Central memory CD8-positive, alpha-beta T cell (primary cell): ENCODE results near the gene SPARC.
"Not testable (repeated sequence)": the region's sequence is repeated elsewhere in the genome, so short reads cannot be mapped to it uniquely, and the experiment has no call there.

Source experiments
- ATAC-seq: fragments of 150-1000 bp; cut with Tn5 transposase; replicated peaks from 2 replicates; pipeline ENCODE4 v1.10.0; 2022; ENCODE audit warnings: mild to moderate bottlenecking, moderate FRiP score, moderate number of reproducible peaks; ENCODE audit not compliant: poor library complexity, severe bottlenecking; ENCODE audit errors: extremely low read depth
- DNase-seq, 2 donors: peaks; one replicate each; pipeline ENCODE4 v3.0.0; 2021; ENCODE audit warnings: low spot score in 2 of 2
- H3K27ac Mint-ChIP-seq: one replicate; pipeline ENCODE4 v1.8.0; 2022; ENCODE audit warnings: low read depth, mild to moderate bottlenecking, moderate library complexity, mixed read lengths
- H3K27me3 Mint-ChIP-seq: one replicate; pipeline ENCODE4 v1.8.0; 2022; ENCODE audit warnings: mixed read lengths
- H3K36me3 Mint-ChIP-seq: one replicate; pipeline ENCODE4 v1.8.0; 2022; ENCODE audit warnings: mild to moderate bottlenecking, moderate library complexity, mixed read lengths; ENCODE audit not compliant: insufficient read depth
- H3K4me1 Mint-ChIP-seq: one replicate; pipeline ENCODE4 v1.8.0; 2022; ENCODE audit warnings: mixed read lengths
- H3K4me3 Mint-ChIP-seq: one replicate; pipeline ENCODE4 v1.8.0; 2022; ENCODE audit warnings: mild to moderate bottlenecking, moderate library complexity, mixed read lengths
- H3K9me3 Mint-ChIP-seq: one replicate; pipeline ENCODE4 v1.8.0; 2022; ENCODE audit warnings: mixed read lengths

The SPARC gene

DNA sequence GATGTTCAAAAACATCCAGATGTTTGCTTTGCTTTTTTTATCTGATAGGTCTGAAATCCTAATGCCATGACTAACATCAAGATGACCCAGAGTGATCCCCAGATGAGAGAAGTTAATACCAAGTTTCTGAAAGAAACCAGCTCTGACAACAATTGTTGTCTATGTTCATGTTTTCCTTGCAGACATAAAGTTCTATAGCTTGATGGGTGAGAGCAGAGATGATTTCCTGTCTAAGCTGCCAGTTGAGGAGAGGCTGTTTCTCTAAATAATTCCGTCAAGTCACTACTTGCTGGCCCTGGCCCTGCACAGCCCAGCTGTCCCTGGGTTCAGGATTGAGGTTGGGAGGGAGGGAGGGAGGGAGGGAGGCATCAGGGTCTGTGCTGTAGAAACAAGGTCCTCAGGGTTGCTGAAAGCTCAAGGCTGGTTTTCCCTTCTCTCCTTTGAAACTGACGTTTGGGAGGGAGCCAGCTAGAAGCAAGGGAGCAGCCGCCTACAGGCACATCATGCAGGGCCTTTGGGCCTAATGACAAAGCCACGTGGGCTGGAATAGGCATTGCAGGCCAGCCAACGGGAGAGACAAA, 3.9 kb downstream of the SPARC start:
- DNase-seq (no peak), ATAC-seq (no peak)
- no peak overlapping the region for H3K27ac Mint-ChIP-seq
- H3K36me3 Mint-ChIP-seq = no peaks in the 10 kb centered on the region
- H3K4me3 Mint-ChIP-seq = no peak overlapping the region
- no peaks in the 10 kb centered on the region for H3K9me3 Mint-ChIP-seq
- H3K4me1 Mint-ChIP-seq = peaks cover 11% of the 10 kb centered on the region
- H3K27me3 Mint-ChIP-seq = peaks cover 64% of the 10 kb centered on the region

DNA sequence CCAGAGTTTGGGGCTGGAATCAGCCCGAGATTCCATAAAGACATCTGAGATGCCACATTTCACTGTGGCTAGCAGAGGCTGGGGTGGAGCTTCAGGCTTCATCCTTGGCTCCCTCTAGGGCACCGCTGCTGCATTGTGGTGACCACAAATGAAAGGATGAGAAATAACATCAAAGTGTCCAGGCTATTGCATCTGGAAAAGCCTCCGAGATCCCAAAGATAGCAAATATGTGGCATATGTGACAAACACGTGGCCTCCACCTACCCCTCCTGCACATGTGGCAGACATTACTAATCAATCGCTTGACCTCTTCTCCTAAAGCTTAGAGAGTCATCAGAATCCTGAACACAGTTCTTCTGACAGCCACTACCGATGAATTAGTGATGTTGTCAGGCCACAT, 4.5 kb downstream of the SPARC start:
- DNase-seq = no peak
- H3K9me3 Mint-ChIP-seq = no peaks in the 10 kb centered on the region
- no peak for ATAC-seq
- H3K27me3 Mint-ChIP-seq = peaks cover 64% of the 10 kb centered on the region
- H3K36me3 Mint-ChIP-seq = no peaks in the 10 kb centered on the region
- H3K27ac Mint-ChIP-seq = no peak overlapping the region
- peaks cover 10% of the 10 kb centered on the region for H3K4me1 Mint-ChIP-seq
- no peak overlapping the region for H3K4me3 Mint-ChIP-seq

DNA sequence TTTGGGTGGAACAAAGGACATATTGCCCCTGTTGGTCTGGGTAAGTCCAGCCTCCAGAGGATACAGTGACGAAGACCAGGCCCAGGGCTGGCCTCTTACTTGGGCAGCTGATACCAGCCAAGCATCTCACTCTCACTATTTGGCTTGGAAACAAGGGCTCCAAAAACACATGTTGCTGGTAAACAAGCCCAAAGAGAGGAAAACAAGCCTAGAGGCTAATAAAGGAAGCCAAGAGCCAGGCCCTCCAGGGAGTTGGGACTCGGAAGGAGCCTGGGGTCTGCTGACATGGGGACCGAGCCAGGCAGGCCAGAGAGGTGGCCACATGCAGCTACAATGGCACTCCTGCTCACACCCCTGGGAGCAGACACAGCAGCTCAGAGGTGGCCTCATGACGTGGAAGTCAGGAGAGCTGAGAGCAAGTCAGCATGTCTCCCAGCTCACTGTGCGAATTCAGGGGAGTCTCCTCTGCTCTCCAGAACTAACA, 5.7 kb downstream of the SPARC start:
- ATAC-seq (no peak), DNase-seq (no peak)
- no peak overlapping the region for H3K4me3 Mint-ChIP-seq
- H3K27ac Mint-ChIP-seq = no peak overlapping the region
- peaks cover 58% of the 10 kb centered on the region for H3K27me3 Mint-ChIP-seq
- no peaks in the 10 kb centered on the region for H3K4me1 Mint-ChIP-seq
- H3K36me3 Mint-ChIP-seq = no peaks in the 10 kb centered on the region
- no peaks in the 10 kb centered on the region for H3K9me3 Mint-ChIP-seq

DNA sequence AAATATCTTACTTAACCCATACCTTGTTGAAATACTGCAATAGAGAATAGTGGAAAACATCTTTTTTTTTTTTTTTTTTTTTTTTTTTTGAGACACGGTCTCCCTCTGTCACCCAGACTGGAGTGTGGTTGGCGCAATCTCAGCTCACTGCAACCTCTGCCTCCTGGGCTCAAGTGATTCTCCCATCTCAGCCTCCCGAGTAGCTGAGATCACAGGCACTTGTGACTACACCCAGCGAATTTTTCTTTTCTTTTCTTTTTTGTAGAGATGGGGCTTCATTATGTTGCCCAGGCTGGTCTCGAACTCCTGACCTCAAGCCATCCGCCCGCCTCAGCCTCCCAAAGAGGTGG, 6.6 kb downstream of the SPARC start:
- H3K27ac Mint-ChIP-seq, H3K4me1 Mint-ChIP-seq, H3K4me3 Mint-ChIP-seq, H3K36me3 Mint-ChIP-seq, H3K9me3 Mint-ChIP-seq, DNase-seq, ATAC-seq: not testable (repeated sequence)
- peaks cover 49% of the 10 kb centered on the region for H3K27me3 Mint-ChIP-seq

DNA sequence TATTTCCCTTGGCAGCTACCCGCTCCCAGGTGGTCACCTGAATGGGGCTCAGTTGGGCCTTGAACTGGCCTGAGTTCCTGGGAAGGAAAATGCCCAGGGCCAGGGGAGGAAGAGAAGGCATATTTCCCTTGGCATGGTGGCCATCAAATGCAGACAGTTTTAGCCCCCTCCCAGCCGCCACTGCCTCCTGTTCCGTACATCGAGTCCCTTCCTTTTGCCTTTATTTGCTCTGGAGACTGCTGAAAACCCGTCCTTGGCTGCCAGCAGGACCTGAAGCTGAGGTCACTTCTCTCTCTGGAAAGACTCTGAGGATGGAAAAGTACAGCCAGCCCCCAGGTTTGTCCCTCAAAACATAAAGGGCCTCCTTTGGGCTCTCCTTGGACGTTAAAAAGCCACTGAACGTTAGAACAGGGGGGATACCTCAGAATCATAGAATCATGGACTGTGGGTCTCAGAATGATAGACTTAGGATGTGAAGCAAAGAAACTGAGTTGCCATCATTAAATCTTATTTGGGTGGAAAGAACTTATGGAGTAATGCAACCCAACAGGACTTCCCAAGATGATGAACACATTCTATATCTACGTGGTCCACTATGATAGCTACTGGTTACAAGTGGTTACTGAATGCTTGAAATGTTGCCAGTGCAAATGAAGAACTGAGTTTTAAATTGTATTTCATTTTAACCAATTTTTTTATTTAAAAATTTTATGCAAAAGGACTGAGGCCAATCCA, 7.1 kb downstream of the SPARC start:
- ATAC-seq = no peak
- Mint-ChIP-seq H3K36me3 (no peaks in the 10 kb centered on the region), H3K4me1 (no peaks in the 10 kb centered on the region), H3K9me3 (no peaks in the 10 kb centered on the region), H3K27me3 (peaks cover 44% of the 10 kb centered on the region), H3K27ac (no peak overlapping the region), H3K4me3 (no peak overlapping the region)
- DNase-seq = no peak

DNA sequence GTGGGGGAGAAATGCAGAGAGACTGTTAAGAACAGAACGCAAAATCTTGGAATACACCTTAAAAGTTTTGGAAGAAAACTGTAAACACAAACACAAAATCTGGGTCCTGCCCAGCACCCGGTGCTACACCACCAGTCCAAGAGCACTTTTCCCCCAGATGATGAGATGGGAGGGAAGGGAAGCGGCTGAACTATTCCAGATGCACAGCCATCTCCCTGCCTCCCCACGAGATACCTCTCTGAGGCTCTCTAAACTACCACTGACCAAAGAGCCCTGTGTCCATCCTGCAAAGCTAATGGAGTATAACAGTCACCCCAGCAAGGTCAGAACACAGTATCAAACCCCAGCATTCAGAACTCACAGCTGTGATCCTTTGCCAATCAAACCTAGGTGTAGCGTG, 8.0 kb downstream of the SPARC start:
- no peak overlapping the region for H3K27ac Mint-ChIP-seq
- peaks cover 35% of the 10 kb centered on the region for H3K27me3 Mint-ChIP-seq
- no peaks in the 10 kb centered on the region for H3K36me3 Mint-ChIP-seq
- H3K4me3 Mint-ChIP-seq = no peak overlapping the region
- no peaks in the 10 kb centered on the region for H3K9me3 Mint-ChIP-seq
- H3K4me1 Mint-ChIP-seq = no peaks in the 10 kb centered on the region
- no peak for DNase-seq
- no peak for ATAC-seq

DNA sequence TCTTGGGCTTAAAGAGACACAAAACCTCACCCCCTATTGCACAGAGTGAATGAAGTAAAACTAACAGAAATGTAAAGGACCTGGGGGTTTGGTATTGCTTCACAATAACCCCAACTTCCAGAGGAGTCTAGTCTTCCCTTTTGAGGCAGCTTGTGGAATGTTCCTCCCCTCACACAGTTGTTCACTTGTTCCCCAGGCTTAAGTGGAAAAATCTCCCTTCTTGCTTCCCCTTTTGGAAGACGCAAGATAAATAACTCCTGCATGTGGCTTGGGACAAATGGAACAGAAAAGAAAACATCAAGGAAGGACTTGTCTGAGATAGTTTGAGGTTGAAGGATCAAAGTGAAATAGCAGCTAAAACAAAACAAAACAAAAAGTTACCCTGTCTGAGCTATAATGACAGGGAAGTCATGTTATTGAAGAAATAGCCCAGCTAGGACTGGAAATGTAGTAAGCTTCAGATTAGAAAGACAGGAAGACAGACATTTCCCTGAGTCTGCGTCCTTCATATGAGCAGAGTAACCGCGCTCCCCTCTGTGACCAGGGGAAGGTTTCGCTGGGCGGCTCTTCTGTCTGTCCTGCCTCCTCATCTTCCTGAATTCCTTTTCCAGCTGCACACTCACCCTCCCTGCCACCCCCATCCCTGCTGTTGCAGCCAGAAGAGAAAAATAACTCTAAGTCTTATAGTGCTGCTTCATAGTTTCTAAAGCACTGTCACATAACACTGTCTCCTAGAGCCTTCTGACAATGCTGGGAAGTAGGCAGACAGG, 8.8 kb downstream of the SPARC start:
- DNase-seq (no peak), ATAC-seq (no peak)
- Mint-ChIP-seq H3K27me3 (peaks cover 33% of the 10 kb centered on the region), H3K4me3 (no peak overlapping the region), H3K27ac (no peak overlapping the region), H3K36me3 (no peaks in the 10 kb centered on the region), H3K9me3 (no peaks in the 10 kb centered on the region), H3K4me1 (no peaks in the 10 kb centered on the region)

DNA sequence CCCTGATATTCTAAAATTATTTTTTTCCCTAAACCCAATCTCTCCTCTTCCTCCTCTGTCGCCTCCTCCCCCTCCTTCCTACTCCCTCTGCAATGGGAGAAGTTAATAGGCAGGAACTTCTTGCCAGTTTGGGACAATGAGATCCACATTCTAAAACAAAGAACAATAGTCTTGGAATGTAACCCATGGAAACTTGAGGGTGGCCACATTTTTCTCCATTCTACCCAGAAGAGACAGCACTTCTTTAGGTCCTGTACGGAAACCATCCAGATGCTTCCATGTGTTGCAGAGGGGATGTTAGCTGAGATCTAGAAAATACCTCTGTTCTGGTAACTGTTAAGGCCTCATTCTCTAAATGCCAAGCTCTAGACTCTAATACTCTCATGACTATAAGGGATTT, 10.0 kb downstream of the SPARC start:
- Mint-ChIP-seq H3K27me3 (peaks cover 45% of the 10 kb centered on the region), H3K9me3 (no peaks in the 10 kb centered on the region), H3K4me3 (no peak overlapping the region), H3K27ac (no peak overlapping the region), H3K4me1 (no peaks in the 10 kb centered on the region), H3K36me3 (no peaks in the 10 kb centered on the region)
- DNase-seq (no peak), ATAC-seq (no peak)

DNA sequence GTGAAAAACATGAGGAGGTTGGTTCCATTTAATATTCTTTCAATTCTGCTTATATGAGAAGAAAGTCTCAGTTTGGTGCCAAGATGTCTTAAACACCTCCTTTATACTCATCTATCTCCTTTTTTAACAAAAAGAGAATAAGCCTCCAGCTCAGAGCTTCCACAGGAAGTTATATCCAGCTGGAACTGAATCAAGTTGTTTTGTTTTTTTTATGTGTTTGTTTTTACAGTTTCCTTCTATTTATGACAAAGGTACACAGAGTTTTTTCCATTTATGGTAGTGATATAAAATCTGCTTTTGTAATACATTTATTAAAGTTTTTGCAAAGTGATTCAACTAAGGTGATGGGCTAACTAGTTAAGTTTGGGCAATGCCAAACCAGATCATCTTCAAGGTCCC, 10.4 kb downstream of the SPARC start:
- Mint-ChIP-seq H3K9me3 (no peaks in the 10 kb centered on the region), H3K36me3 (no peaks in the 10 kb centered on the region), H3K27me3 (peaks cover 49% of the 10 kb centered on the region), H3K27ac (no peak overlapping the region), H3K4me1 (no peaks in the 10 kb centered on the region), H3K4me3 (no peak overlapping the region)
- DNase-seq = no peak
- no peak for ATAC-seq

DNA sequence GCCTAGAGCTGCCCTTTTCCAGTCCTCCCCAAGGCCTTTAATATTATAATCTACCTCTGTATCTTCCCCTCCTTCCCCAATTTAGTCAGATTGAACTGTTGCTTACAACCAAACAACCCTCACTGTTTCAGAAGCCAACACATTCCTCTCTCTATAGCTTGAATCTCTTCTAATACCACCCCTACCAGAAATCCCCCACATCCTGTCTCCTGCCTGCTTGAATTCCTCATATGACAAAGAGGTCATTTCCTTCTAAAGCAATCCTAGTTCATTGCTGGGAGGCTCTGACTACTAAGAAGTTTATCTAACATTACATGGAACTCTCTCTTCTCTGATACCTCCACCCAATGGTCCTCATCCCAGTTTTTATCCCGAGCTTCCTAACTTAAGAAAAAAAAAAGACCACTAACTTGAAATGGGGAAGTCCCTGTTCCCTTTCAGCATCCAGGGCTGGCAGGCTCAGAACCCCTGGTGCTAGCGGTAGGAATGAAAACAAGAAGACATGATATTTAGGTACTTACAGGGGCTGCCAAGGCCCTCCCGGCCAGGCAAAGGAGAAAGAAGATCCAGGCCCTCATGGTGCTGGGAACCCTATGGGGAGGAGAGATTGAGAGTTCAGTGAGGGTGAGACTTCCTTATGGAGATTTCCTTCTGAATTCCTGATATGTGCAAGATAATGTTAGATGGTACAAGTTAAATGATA, 11.0 kb downstream of the SPARC start:
- DNase-seq = no peak
- Mint-ChIP-seq H3K27ac (no peak overlapping the region), H3K4me1 (no peaks in the 10 kb centered on the region), H3K4me3 (no peak overlapping the region), H3K36me3 (no peaks in the 10 kb centered on the region), H3K9me3 (no peaks in the 10 kb centered on the region), H3K27me3 (peaks cover 54% of the 10 kb centered on the region)
- ATAC-seq = no peak

DNA sequence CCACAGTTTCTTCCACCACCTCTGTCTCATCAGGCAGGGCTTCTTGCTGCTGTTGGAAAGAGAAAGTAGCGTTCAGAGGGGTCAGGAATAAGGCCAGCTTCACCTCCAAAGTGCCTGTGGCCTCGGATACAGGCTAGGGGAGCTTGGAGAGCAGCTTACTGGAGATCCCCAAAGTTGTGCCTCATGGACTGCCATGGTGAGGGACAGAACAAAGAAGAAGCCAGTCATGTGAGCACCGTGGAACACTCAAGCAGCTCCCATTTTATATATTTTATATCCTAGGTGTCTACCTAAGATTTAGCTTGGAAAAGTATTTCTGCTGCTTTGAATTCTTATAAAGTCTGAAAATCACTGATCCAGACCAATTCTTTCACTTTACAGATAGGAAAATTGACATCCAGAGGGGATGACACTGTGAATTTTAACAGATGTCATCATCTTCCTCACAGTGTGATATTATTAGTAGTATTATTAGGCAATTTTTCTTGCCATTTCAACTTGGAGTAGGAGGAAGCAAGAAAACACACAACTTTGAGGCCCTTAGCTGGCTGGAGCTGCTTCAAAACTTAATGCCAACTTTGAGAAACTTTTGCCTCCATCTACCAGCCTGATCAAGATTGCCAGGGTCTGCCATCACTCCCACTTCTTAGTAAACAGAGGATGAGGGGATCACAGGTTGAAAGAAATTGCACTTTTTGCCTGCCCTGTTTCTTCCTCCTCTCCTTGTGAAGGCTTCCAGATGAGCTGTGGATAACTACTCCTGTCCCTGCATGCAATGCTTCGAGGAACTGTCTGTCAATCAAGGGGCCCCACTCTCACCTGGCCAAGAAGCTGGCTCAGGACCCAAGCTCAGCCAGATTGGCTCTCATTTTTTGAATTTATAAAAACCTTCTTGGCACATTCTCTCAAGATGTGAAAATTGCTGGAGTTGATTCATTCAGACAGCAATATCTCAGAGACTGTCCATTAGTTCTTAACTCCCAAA, 11.8 kb downstream of the SPARC start:
- no peak for DNase-seq
- Mint-ChIP-seq H3K9me3 (no peaks in the 10 kb centered on the region), H3K27me3 (peaks cover 59% of the 10 kb centered on the region)

DNA sequence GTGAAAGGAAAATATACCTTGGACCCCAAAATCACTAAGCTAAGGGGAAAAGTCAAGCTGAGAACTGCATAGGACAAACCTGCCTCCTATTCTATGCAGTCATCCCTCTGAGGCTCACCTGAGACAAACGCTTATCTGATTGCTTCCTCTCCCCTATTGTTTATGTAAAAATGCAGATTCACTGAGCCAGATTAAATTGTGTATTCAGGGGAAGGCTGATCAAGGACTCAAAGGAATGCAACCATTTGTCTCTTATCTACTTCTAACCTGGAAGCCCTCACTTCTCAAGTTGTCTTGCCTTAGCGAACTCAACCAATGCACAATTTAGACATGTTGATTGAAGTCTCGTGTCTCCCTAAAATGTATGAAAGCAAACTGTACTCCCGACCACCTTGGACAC, 13.3 kb downstream of the SPARC start:
- Mint-ChIP-seq H3K4me1 (no peaks in the 10 kb centered on the region), H3K27ac (no peak overlapping the region), H3K36me3 (no peaks in the 10 kb centered on the region), H3K9me3 (no peaks in the 10 kb centered on the region), H3K27me3 (peaks cover 48% of the 10 kb centered on the region), H3K4me3 (no peak overlapping the region)
- DNase-seq (no peak), ATAC-seq (no peak)

More for the DNA sequence above, 11.8 kb downstream of the SPARC start:
- Mint-ChIP-seq H3K4me3 (no peak overlapping the region), H3K4me1 (no peaks in the 10 kb centered on the region), H3K36me3 (no peaks in the 10 kb centered on the region), H3K27ac (no peak overlapping the region)
- no peak for ATAC-seq
